GM23338 (cell line): ENCODE data around the gene NNT. TPM values are rescaled to one million over a fixed set of nuclear protein-coding genes. Genes with fewer than 3 reads are reported as not detected.

Experiments
- ATAC-seq: fragments of 200-7000 bp; cut with Tn5 transposase; 3 replicates; pipeline ENCODE4 v1.9.1; 2020
- DNase-seq: peaks from one replicate; pipeline ENCODE4 v3.0.0-alpha.2; 2015; ENCODE audit warnings: low spot score
- H2AFZ ChIP-seq: fragments of 200-600 bp; sonication (generic); 2 replicates; pipeline ENCODE4 v1.8.0; 2016; ENCODE audit warnings: antibody characterized with exemption, mild to moderate bottlenecking, moderate library complexity
- H3F3A ChIP-seq: fragments of 200-600 bp; sonication (generic); replicated peaks from 2 replicates; pipeline ENCODE4 v1.8.0; 2017; ENCODE audit warnings: antibody characterized with exemption, mixed run types, low read depth
- H3K27ac ChIP-seq: fragments of 200-600 bp; sonication (generic); 2 replicates; pipeline ENCODE4 v1.6.1; 2016; ENCODE audit warnings: low read depth
- H3K27me3 ChIP-seq: fragments of 200-600 bp; sonication (generic); 2 replicates; pipeline ENCODE4 v1.8.0; 2016; ENCODE audit warnings: mild to moderate bottlenecking, mixed run types, moderate library complexity; ENCODE audit not compliant: insufficient read depth
- H3K36me3 ChIP-seq: fragments of 200-600 bp; sonication (generic); 2 replicates; pipeline ENCODE4 v1.8.0; 2016; ENCODE audit warnings: mild to moderate bottlenecking; ENCODE audit not compliant: insufficient read depth
- H3K4me1 ChIP-seq: fragments of 200-600 bp; sonication (generic); 2 replicates; pipeline ENCODE4 v1.8.0; 2016; ENCODE audit warnings: mild to moderate bottlenecking, moderate library complexity; ENCODE audit not compliant: insufficient read depth
- H3K4me2 ChIP-seq: fragments of 200-600 bp; sonication (generic); 2 replicates; pipeline ENCODE4 v1.7.1; 2017; ENCODE audit warnings: mixed run types
- H3K4me3 ChIP-seq: fragments of 200-600 bp; sonication (generic); 2 replicates; pipeline ENCODE4 v1.6.1; 2016; ENCODE audit warnings: mixed run types
- H3K79me2 ChIP-seq: fragments of 200-600 bp; sonication (generic); replicated peaks from 2 replicates; pipeline ENCODE4 v1.8.0; 2017; ENCODE audit warnings: mild to moderate bottlenecking; ENCODE audit not compliant: insufficient read depth
- H3K9me2 ChIP-seq: fragments of 200-600 bp; sonication (generic); 2 replicates; pipeline ENCODE4 v1.8.0; 2017; ENCODE audit not compliant: insufficient read depth
- H4K20me1 ChIP-seq: fragments of 200-600 bp; sonication (generic); replicated peaks from 2 replicates; pipeline ENCODE4 v1.8.0; 2017; ENCODE audit warnings: mild to moderate bottlenecking; ENCODE audit not compliant: insufficient read depth
- H3K27ac Mint-ChIP-seq: 2 replicates; pipeline ENCODE4 v1.8.0; 2020; ENCODE audit warnings: inconsistent platforms, mild to moderate bottlenecking, moderate library complexity, mixed read lengths
- H3K27me3 Mint-ChIP-seq: 3 replicates; pipeline ENCODE4 v1.8.0; 2022; ENCODE audit warnings: low read depth, mild to moderate bottlenecking, moderate library complexity, mixed read lengths, inconsistent platforms; ENCODE audit not compliant: insufficient read depth, poor library complexity
- H3K36me3 Mint-ChIP-seq: 3 replicates; pipeline ENCODE4 v1.8.0; 2021; ENCODE audit warnings: low read depth, mild to moderate bottlenecking, inconsistent platforms, moderate library complexity, mixed read lengths
- H3K4me1 Mint-ChIP-seq: 3 replicates; pipeline ENCODE4 v1.8.0; 2020; ENCODE audit warnings: mild to moderate bottlenecking, inconsistent platforms, mixed read lengths
- H3K4me3 Mint-ChIP-seq: 3 replicates; pipeline ENCODE4 v1.8.0; 2021; ENCODE audit warnings: moderate library complexity, mild to moderate bottlenecking, inconsistent platforms, mixed read lengths
- H3K9me3 Mint-ChIP-seq: 3 replicates; pipeline ENCODE4 v1.8.0; 2020; ENCODE audit warnings: moderate library complexity, mild to moderate bottlenecking, inconsistent platforms, mixed read lengths
- CREB1 ChIP-seq: fragments of 250-450 bp; sonication (Bioruptor Pico); IDR thresholded peaks from 2 replicates; pipeline ENCODE4 v1.5.0; 2020; ENCODE audit warnings: low read depth, mild to moderate bottlenecking, moderate library complexity
- NANOG ChIP-seq: IDR thresholded peaks from 2 replicates; pipeline ENCODE4 v1.6.1; 2016; ENCODE audit warnings: antibody characterized with exemption, borderline replicate concordance
- POLR2AphosphoS5 ChIP-seq: IDR thresholded peaks from 2 replicates; pipeline ENCODE4 v1.6.1; 2016; ENCODE audit warnings: antibody characterized with exemption, low read depth
- STAT1 ChIP-seq: IDR thresholded peaks from one replicate; pipeline ENCODE4 v1.6.1; 2016; ENCODE audit warnings: antibody characterized with exemption; ENCODE audit not compliant: unreplicated experiment
- ZNF114 ChIP-seq: fragments of 250-450 bp; sonication (Bioruptor Pico); IDR thresholded peaks from 2 replicates; pipeline ENCODE4 v1.5.0; 2020; ENCODE audit warnings: mild to moderate bottlenecking, moderate library complexity
- ZNF331 ChIP-seq: fragments of 250-450 bp; sonication (Bioruptor Pico); IDR thresholded peaks from 2 replicates; pipeline ENCODE4 v1.5.0; 2020; ENCODE audit warnings: low read depth, mild to moderate bottlenecking, moderate library complexity
- polyA plus RNA-seq: library from polyadenylated mRNA; unstranded; fragments of >200 nt; fragmentation: Nextera tagmentation; extraction: Ambion mirVana; gene quantifications from 2 replicates; pipeline ENCODE4 v1.2.1, GENCODE V29; 2016
- total RNA-seq: library from RNA; depleted of rRNA; stranded (reverse); fragments of >200 nt; shearing (Covaris generic); gene quantifications from 2 replicates; pipeline ENCODE4 v1.2.3, GENCODE V29; 2014
- TF ChIP-seq, protein P1 (sequence below): IDR thresholded peaks from 2 replicates; pipeline ENCODE4 v1.6.1; 2016; ENCODE audit warnings: antibody characterized with exemption
- TF ChIP-seq, protein P2 (sequence below), 2 experiments: fragments of 200-600 bp in 1 of 2; sonication (generic) in 1 of 2; conservative IDR thresholded peaks; 2 replicates each; pipeline versions ENCODE4 v1.5.1 to v1.6.1; 2016 to 2017; ENCODE audit warnings: antibody characterized with exemption in 2 of 2, low read depth in 2 of 2, mild to moderate bottlenecking in 2 of 2, moderate library complexity in 1 of 2
- TF ChIP-seq, protein P3 (sequence below): IDR thresholded peaks from one replicate; pipeline ENCODE4 v1.6.1; 2018; ENCODE audit warnings: antibody characterized with exemption; ENCODE audit not compliant: unreplicated experiment
- TF ChIP-seq, protein P4 (sequence below): fragments of 250-450 bp; sonication (Bioruptor Pico); IDR thresholded peaks from 2 replicates; pipeline ENCODE4 v1.5.0; 2020; ENCODE audit warnings: mild to moderate bottlenecking, moderate library complexity

NNT gene
- total and polyA plus RNA-seq, 2 experiments from 2014 or later, result 10.8 to 15.9 TPM

DNA sequence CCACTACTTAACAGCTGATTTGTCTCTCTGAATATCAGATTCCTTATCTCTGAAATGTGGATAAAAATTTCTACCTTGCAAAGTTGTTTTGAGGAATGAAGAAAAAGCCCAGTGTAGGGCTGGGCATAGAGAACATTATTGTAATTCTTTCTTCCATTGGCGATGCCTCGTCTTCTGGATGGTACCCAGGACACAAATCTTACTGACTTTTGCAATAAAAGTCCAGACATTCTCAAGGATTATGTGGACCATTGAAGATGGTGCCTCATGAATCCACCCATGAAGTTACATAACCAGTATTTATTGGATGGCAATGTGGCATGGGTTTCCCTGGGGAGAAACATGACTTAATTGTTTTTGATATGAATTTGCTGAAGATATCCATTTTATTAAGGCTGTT lies 33.1 kb downstream of the NNT start:
- no peak overlapping the region for H3K27ac ChIP-seq

More for the DNA sequence above, 33.1 kb downstream of the NNT start:
- Histone ChIP-seq H3K27me3 (no peaks in the 10 kb centered on the region), H3F3A (no peaks in the 10 kb centered on the region), H2AFZ (no peak overlapping the region), H3K9me2 (no peaks in the 10 kb centered on the region), H3K79me2 (no peaks in the 10 kb centered on the region), H3K36me3 (no peaks in the 10 kb centered on the region), H3K4me3 (no peak overlapping the region), H3K4me1 (no peaks in the 10 kb centered on the region), H4K20me1 (no peaks in the 10 kb centered on the region), H3K4me2 (no peak overlapping the region)
- Mint-ChIP-seq H3K4me3 (no peak overlapping the region), H3K9me3 (no peaks in the 10 kb centered on the region), H3K36me3 (no peaks in the 10 kb centered on the region), H3K4me1 (peaks cover 2% of the 10 kb centered on the region; the same call in 2 of the 3 replicates), H3K27me3 (no peaks in the 10 kb centered on the region), H3K27ac (no peak overlapping the region)
- no peak for TF ChIP-seq STAT1
- no peak for TF ChIP-seq NANOG
- no peak for TF ChIP-seq CREB1 (CRISPR knock-in tag)
- no peak for TF ChIP-seq ZNF331 (CRISPR knock-in tag)
- TF ChIP-seq POLR2AphosphoS5, result no peak
- TF ChIP-seq, protein P1, sequence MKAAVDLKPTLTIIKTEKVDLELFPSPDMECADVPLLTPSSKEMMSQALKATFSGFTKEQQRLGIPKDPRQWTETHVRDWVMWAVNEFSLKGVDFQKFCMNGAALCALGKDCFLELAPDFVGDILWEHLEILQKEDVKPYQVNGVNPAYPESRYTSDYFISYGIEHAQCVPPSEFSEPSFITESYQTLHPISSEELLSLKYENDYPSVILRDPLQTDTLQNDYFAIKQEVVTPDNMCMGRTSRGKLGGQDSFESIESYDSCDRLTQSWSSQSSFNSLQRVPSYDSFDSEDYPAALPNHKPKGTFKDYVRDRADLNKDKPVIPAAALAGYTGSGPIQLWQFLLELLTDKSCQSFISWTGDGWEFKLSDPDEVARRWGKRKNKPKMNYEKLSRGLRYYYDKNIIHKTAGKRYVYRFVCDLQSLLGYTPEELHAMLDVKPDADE, result no peak
- TF ChIP-seq ZNF114 (CRISPR knock-in tag), result no peak
- TF ChIP-seq, protein P2, sequence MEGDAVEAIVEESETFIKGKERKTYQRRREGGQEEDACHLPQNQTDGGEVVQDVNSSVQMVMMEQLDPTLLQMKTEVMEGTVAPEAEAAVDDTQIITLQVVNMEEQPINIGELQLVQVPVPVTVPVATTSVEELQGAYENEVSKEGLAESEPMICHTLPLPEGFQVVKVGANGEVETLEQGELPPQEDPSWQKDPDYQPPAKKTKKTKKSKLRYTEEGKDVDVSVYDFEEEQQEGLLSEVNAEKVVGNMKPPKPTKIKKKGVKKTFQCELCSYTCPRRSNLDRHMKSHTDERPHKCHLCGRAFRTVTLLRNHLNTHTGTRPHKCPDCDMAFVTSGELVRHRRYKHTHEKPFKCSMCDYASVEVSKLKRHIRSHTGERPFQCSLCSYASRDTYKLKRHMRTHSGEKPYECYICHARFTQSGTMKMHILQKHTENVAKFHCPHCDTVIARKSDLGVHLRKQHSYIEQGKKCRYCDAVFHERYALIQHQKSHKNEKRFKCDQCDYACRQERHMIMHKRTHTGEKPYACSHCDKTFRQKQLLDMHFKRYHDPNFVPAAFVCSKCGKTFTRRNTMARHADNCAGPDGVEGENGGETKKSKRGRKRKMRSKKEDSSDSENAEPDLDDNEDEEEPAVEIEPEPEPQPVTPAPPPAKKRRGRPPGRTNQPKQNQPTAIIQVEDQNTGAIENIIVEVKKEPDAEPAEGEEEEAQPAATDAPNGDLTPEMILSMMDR (conservative IDR thresholded peaks at IDR 0.05; ENCODE audit: low read depth in 2 of 2), result no peak
- TF ChIP-seq, protein P3, sequence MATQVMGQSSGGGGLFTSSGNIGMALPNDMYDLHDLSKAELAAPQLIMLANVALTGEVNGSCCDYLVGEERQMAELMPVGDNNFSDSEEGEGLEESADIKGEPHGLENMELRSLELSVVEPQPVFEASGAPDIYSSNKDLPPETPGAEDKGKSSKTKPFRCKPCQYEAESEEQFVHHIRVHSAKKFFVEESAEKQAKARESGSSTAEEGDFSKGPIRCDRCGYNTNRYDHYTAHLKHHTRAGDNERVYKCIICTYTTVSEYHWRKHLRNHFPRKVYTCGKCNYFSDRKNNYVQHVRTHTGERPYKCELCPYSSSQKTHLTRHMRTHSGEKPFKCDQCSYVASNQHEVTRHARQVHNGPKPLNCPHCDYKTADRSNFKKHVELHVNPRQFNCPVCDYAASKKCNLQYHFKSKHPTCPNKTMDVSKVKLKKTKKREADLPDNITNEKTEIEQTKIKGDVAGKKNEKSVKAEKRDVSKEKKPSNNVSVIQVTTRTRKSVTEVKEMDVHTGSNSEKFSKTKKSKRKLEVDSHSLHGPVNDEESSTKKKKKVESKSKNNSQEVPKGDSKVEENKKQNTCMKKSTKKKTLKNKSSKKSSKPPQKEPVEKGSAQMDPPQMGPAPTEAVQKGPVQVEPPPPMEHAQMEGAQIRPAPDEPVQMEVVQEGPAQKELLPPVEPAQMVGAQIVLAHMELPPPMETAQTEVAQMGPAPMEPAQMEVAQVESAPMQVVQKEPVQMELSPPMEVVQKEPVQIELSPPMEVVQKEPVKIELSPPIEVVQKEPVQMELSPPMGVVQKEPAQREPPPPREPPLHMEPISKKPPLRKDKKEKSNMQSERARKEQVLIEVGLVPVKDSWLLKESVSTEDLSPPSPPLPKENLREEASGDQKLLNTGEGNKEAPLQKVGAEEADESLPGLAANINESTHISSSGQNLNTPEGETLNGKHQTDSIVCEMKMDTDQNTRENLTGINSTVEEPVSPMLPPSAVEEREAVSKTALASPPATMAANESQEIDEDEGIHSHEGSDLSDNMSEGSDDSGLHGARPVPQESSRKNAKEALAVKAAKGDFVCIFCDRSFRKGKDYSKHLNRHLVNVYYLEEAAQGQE, result no peak
- TF ChIP-seq, protein P4, sequence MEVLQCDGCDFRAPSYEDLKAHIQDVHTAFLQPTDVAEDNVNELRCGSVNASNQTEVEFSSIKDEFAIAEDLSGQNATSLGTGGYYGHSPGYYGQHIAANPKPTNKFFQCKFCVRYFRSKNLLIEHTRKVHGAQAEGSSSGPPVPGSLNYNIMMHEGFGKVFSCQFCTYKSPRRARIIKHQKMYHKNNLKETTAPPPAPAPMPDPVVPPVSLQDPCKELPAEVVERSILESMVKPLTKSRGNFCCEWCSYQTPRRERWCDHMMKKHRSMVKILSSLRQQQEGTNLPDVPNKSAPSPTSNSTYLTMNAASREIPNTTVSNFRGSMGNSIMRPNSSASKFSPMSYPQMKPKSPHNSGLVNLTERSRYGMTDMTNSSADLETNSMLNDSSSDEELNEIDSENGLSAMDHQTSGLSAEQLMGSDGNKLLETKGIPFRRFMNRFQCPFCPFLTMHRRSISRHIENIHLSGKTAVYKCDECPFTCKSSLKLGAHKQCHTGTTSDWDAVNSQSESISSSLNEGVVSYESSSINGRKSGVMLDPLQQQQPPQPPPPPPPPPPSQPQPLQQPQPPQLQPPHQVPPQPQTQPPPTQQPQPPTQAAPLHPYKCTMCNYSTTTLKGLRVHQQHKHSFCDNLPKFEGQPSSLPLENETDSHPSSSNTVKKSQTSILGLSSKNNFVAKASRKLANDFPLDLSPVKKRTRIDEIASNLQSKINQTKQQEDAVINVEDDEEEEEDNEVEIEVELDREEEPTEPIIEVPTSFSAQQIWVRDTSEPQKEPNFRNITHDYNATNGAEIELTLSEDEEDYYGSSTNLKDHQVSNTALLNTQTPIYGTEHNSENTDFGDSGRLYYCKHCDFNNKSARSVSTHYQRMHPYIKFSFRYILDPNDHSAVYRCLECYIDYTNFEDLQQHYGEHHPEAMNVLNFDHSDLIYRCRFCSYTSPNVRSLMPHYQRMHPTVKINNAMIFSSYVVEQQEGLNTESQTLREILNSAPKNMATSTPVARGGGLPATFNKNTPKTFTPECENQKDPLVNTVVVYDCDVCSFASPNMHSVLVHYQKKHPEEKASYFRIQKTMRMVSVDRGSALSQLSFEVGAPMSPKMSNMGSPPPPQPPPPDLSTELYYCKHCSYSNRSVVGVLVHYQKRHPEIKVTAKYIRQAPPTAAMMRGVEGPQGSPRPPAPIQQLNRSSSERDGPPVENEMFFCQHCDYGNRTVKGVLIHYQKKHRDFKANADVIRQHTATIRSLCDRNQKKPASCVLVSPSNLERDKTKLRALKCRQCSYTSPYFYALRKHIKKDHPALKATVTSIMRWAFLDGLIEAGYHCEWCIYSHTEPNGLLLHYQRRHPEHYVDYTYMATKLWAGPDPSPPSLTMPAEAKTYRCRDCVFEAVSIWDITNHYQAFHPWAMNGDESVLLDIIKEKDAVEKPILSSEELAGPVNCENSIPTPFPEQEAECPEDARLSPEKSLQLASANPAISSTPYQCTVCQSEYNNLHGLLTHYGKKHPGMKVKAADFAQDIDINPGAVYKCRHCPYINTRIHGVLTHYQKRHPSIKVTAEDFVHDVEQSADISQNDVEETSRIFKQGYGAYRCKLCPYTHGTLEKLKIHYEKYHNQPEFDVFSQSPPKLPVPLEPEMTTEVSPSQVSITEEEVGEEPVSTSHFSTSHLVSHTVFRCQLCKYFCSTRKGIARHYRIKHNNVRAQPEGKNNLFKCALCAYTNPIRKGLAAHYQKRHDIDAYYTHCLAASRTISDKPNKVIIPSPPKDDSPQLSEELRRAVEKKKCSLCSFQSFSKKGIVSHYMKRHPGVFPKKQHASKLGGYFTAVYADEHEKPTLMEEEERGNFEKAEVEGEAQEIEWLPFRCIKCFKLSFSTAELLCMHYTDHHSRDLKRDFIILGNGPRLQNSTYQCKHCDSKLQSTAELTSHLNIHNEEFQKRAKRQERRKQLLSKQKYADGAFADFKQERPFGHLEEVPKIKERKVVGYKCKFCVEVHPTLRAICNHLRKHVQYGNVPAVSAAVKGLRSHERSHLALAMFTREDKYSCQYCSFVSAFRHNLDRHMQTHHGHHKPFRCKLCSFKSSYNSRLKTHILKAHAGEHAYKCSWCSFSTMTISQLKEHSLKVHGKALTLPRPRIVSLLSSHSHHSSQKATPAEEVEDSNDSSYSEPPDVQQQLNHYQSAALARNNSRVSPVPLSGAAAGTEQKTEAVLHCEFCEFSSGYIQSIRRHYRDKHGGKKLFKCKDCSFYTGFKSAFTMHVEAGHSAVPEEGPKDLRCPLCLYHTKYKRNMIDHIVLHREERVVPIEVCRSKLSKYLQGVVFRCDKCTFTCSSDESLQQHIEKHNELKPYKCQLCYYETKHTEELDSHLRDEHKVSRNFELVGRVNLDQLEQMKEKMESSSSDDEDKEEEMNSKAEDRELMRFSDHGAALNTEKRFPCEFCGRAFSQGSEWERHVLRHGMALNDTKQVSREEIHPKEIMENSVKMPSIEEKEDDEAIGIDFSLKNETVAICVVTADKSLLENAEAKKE (CRISPR knock-in tag), result no peak
- ATAC-seq (no peak), DNase-seq (no peak)
